Posterior cingulate gyrus (tissue), 11 donors: ENCODE results near the gene STK11IP.

ENCODE experiments used
- DNase-seq, 10 donors: peaks; one replicate each; pipeline versions ENCODE4 v3.0.0 to v3.0.0-alpha.2; 2020 to 2021; ENCODE audit warnings: mixed read lengths in 3 of 10
- intact Hi-C: fragments of 100-400 bp; cut with DNase I; formaldehyde crosslinking; loops from one replicate; pipeline ENCODE4 v1.15.1; 2023

Gene STK11IP

DNA sequence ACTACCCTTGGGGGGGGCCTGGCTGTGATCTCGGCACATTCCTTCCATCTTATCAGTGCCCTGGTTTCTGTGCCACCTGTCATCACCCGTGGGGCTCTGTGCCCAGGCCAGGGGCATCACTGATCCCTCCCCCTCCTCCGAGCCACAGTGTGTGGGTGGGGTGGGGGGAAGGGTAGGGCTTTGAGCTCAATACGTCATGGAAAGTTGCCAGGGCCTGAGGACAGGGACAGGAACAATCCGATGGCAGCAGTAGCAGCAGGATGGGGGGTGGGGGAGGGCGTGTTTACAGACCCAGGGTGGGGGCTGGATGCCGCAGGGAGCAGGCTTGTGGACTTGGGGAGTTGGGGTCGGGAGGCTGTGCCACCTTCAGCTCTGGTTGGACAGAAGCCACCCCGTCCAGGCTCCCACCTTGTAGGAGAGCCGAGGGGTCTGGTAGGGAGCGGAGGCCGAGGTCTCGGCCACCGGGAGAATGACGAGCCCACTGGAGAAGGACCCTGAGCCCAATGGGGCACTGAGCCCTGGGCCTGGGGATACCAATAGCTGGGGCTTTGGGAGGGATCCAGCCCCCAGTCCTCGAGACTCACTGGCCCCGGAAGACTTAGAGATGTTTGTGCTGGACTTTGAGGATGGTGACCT is 33.2 kb downstream of the STK11IP start:
- intact Hi-C loops, result no loop called here
- DNase-seq, result peak in 1 of 10 donors; percentile 81

DNA sequence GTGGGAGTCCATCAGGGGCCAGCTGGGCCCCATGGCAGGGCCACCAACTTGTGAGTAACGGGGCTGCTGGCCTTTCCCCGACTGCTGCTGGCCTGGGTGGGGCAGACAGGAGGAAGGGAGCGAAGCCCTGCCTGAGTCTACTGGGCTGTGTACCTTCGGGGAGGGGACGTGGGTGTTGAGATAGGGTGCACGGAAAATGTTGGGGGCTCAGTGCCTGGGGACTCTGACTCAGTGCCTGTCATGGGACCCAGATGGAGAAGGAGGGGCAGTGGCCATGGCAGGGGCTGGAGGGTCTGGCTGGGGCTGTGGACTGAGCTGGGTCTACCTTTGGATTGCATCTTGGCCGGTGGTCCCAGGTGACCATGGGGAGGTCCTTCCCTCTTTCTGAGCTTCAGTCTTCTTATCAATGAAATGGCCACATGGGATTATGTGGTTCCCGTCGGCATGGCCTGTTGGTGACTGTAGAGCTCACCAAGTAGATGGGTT is 33.8 kb downstream of the STK11IP start:
- DNase-seq, result peak in 1 of 10 donors; percentile 66
- intact Hi-C loops, result no loop called here

DNA sequence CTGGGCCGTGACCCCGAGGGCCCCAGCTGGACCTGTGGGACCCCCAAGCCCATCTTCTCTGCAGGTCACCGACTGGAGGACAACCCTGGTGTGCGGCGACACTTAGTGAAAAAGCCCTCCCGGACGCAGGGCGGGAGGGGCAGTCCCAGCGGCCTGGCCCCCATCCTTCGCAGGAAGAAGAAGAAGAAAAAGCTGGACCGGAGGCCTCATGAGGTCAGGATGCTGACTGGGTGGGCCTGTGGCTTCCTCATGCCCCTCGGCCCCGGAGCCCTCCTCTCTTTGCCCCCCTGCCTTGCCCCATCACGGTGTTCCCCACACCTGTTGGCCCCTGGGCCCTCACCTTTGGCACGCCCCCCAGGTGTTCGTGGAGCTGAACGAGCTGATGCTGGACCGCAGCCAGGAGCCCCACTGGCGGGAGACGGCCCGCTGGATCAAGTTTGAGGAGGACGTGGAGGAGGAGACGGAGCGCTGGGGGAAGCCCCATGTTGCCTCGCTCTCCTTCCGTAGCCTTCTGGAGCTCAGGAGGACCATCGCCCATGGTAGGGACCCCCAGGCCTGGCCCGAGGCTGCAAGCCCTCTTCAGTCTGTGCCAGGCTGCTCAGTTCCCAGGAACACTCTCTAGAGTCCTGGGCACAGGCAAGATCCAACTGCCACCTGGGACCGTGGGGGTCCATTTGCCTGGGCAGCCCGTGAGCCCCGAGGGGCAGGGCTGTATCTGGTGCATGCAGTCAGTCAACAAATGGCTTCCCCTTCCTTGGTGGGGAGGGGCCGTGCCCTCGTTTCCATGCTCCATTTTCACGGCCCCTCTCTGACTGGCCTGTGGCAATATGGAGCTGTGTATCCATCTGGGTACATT is 34.5 kb downstream of the STK11IP start:
- intact Hi-C loops, result no loop called here
- DNase-seq, result peak in 1 of 10 donors; percentile 88

DNA sequence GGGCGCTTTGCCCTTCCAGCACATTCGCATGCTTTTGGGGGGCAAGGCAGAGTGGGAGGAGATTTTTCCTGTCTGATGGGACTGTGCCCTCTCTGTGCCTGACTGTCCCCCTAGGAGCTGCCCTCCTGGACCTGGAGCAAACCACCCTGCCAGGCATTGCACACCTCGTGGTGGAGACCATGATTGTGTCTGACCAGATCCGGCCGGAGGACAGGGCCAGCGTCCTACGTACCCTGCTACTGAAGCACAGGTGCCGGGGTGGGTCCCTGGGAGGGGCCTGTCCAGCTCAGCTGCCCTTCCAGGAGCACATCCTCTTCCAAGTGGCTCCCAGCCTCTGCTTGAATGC is 35.1 kb downstream of the STK11IP start:
- intact Hi-C loops, result no loop called here
- no peak for DNase-seq

- intact Hi-C loops, result no loop called here
- peak in 2 of 10 donors; percentile 51 to 62 for DNase-seq
Observed at GRCh38 chr2:219633276-219634065, 35.8 kb downstream of the STK11IP start.

DNA sequence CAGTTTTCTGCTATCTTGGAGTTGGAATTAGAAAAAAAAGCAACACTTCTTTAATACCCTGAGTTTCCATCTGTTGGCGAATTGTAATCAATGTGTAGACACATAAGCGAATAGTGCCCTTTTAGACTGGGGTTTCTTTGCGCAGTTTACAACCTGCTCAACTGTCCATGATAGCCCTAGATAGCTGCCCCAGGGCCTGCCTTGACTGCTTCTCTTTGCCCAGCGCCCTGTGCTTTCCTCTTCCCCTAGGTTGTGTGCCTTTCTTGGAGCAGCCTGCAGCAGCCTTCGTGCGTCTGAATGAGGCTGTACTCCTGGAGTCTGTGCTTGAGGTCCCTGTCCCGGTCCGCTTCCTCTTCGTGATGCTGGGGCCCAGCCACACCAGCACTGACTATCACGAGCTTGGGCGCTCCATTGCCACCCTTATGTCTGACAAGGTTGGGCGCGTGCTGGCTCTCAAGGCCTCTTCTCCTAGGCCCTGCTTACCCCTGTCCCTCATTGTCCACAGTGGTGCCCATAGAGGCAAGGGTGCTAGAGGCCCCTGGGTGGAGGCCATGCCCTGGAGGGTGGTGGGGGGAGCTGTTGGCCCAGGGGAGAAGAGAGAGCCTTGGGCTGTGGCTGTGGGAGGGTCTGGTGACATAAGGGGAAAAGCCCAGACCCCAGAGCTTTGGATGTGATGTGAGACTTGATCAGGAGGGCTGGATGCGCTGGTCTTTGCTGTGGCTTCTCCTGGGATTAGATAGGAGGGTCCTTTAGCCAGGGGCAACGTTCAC is 36.7 kb downstream of the STK11IP start:
- intact Hi-C loops, result no loop called here
- DNase-seq, result peak in 2 of 10 donors; percentile 51 to 70

- DNase-seq, result peak in 1 of 10 donors; percentile 75
- intact Hi-C loops, result loop anchor here (5.0 kb wide), 1 partner anchor 78 kb away; no protein-coding TSS in a partner anchor
Observed at GRCh38 chr2:219634951-219635751, 37.5 kb downstream of the STK11IP start.

DNA sequence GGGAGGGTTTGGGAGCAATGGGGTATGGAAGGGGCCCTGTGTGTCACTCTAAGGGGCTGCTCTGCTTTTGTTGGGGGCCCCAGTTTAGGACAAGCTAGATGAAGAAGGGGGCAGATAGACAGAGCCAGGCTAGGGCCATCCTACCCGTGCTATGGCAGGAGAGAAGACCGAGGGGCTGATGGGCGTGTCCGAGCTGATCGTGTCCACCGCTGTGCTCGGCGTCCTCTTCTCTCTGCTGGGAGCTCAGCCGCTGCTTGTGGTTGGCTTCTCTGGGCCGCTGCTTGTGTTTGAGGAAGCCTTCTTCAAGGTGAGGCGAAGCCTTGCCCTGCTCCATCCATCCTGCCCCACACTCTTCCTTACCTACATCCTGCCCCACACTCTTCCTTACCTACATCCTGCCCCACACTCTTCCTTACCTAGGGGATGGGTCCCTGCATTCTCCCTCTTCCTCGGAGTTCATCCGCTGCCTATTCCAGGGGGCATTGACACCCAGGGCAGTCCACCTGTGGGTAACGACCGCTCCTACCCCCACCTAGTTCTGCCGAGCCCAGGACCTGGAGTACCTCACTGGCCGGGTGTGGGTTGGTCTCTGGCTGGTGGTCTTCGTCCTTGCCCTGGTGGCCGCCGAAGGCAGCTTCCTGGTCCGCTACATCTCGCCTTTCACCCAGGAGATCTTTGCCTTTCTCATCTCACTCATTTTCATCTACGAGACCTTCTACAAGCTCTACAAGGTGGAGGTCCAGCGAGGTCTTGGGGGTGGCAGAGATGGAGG is 38.7 kb downstream of the STK11IP start:
- peak in 2 of 10 donors; percentile 59 to 77 for DNase-seq
- intact Hi-C loops, result loop anchor here (5.0 kb wide), 1 partner anchor 79 kb away; no protein-coding TSS in a partner anchor

DNA sequence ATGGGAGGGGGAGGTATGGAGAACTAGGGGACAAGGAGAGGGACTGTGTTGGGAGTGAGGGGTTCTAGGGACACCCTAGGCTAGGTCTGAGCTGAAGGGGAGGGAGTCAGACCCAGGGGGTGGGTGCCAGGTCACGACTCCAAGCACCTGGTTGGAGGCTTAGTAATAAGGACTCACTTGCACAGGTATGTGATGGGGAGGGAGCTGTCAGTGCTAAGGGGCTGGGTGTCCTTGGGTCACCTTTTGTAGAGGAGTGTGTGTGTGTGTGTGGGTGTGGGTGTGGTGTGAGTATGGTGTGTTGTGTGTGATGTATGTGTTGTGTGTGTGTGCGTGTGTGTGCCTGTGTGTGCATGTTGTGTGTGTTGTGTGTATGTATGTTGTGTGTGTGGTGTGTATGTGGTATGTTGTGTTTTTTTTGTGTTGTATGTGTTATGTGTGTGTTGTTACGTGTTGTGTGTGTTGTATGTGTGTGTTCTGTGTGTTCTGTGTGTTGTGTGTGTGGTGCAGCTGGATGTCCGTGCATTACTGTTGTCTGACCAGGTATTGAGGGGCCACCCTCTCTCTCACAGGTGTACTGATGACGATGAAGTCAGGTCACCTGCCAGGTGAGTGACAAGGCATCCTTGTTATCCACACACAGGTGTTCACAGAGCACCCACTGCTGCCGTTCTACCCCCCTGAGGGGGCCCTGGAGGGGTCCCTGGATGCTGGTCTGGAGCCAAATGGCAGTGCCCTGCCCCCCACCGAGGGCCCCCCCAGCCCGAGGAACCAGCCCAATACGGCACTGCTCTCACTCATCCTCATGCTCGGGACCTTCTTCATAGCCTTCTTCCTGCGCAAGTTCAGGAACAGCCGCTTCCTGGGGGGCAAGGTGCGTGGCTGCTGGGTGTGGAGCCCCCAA is 39.5 kb downstream of the STK11IP start:
- intact Hi-C loops, result loop anchor here (5.0 kb wide), 1 partner anchor 80 kb away; no protein-coding TSS in a partner anchor
- DNase-seq, result no peak

- intact Hi-C loops, result loop anchor here (5.0 kb wide), 1 partner anchor 81 kb away; no protein-coding TSS in a partner anchor
- DNase-seq, result peak in 1 of 10 donors; percentile 70
Observed at GRCh38 chr2:219637842-219638185, 40.2 kb downstream of the STK11IP start.

DNA sequence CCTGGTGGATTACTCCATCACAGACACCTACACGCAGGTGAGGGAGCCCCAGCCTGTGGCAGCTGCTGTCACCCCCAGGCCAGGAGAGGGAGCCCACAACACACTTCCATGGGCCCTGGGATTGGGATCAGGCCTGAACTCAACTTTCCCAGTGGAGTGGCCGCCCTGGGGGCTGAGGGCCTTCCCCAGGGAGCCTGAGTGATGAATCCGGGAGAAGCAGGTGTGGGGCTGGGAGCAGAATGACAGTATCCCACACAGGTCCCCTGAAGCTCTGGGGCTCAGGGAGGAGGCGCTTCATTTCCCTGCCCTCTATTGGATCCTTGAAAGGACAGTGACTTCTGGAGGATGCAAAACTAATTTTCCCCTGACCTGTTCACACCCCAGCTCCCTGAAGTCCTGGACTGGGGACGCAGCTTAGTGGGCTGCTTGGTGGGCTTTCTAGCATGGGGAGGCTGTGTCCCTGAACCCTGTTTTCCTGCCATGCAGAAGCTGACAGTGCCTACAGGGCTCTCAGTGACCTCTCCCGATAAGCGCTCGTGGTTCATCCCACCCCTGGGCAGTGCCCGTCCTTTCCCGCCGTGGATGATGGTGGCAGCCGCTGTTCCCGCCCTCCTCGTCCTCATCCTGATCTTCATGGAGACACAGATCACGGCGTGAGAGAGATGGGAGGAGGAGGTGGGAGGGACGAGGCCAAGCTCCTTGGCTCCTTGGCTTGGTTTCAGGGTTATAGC is 40.7 kb downstream of the STK11IP start:
- peak in 1 of 10 donors; percentile 79 for DNase-seq
- intact Hi-C loops, result loop anchor here (5.0 kb wide), 1 partner anchor 81 kb away; no protein-coding TSS in a partner anchor

DNA sequence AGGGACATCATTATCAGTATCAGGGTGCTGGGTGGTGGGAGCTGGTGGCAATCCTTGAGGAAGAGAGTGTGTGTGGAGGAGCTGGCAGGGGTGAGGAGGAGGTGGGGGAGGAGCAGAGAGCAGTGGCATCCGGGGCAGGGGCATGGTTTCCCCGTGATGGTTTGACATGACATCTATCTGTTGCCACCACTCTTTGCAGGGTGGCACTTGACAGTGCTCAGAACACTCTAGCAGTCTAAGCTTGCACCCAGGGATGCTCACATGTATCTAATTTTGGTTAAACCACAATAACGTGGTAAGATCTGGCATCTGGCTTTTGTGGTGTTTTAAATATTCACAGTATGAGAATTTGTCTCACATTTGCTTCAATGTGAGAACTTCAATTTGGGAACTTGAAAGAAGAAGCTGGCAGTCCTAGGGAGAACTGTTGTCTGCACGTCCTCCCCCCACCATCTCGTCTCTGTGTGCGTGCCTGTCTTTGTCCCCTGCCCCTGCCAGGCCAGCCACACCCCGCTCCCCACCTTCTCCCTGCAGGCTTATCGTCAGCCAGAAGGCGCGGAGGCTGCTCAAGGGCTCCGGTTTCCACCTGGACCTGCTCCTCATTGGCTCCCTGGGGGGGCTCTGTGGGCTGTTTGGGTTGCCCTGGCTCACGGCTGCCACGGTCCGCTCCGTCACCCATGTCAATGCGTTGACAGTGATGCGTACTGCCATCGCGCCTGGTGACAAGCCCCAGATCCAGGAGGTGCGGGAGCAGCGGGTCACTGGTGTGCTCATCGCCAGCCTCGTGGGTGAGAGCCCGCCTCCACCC is 41.5 kb downstream of the STK11IP start:
- intact Hi-C loops, result loop anchor here (5.0 kb wide), 1 partner anchor 82 kb away; no protein-coding TSS in a partner anchor
- DNase-seq, result peak in 1 of 10 donors; percentile 88

DNA sequence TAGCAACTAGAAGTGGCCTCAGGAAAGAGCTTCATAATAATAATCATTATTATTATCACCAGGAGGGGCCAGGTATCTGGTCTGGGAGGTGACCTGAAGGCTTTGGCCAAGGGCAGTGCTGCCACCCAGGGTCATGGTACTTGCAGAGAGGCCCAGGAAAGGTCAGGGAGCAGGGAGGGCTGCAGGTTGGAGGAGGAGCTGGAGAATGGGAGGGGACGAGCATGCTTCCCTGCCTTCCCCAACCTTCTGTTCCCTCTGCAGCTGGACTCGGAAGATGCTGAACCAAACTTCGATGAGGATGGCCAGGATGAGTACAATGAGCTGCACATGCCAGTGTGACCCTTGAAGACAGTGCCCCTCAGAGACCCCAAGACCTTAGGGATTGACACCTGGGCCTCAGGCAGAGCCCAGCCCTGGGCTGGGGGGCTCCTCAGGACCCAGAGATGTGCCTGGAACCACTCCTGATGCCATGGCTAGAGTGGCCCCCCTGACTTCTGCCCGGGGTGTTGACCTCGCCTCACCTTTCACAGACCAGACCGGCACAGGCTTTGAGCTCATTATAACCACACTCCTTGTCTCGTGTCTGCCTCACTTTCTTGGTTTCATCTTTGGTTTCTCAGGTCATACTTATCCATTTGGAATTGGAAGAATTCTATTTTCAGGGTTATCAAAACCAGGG is 43.9 kb downstream of the STK11IP start:
- intact Hi-C loops, result loop anchor here (1.0 to 5.0 kb wide), 2 partner anchors 44 to 100 kb away; partner anchors contain the start of gene STK11IP

DNA sequence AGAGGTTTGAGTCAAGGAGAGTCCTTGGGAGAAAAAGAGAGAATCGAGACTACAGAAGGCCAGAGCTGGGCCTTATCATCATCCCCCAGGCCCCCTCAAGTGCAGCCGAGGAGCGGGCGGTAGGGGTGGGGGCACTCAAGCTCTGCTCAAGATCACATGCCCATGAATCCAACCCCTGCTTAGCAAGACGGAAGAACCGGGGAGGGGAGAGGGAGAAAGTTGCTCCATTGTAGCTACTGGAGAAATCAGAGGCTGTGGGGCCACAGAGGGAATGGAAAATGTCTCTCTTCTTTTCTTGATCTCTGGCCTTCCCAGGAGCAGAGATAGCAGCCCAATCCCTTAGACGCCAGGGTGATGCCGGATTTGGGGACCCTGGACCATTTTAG is 44.4 kb downstream of the STK11IP start:
- intact Hi-C loops, result loop anchor here (1.0 to 5.0 kb wide), 2 partner anchors 45 to 101 kb away; partner anchors contain the start of gene STK11IP
- DNase-seq, result no peak

More for the DNA sequence above, 43.9 kb downstream of the STK11IP start:
- DNase-seq, result peak in 1 of 10 donors; percentile 58
